Hepatocyte (in vitro differentiated cells): ENCODE measurements around the gene IL5. TPM values are rescaled to one million over a fixed set of nuclear protein-coding genes. Genes with fewer than 3 reads are reported as not detected.
"Not testable (repeated sequence)": the region's sequence is repeated elsewhere in the genome, so short reads cannot be mapped to it uniquely, and the experiment has no call there.

Experiments
- DNase-seq: peaks from one replicate; pipeline ENCODE4 v3.0.0-alpha.2; 2016; ENCODE audit warnings: low spot score
- H2AFZ ChIP-seq: fragments of 200-600 bp; sonication (generic); 2 replicates; pipeline ENCODE4 v1.6.0; 2016; ENCODE audit warnings: antibody characterized with exemption, mild to moderate bottlenecking
- H3K27ac ChIP-seq: fragments of 200-600 bp; sonication (generic); 2 replicates; pipeline ENCODE4 v1.5.1; 2016; ENCODE audit warnings: mild to moderate bottlenecking
- H3K27me3 ChIP-seq: fragments of 200-600 bp; sonication (generic); 2 replicates; pipeline ENCODE4 v1.6.1; 2016
- H3K36me3 ChIP-seq: fragments of 200-600 bp; sonication (generic); replicated peaks from 2 replicates; pipeline ENCODE4 v1.5.1; 2016; ENCODE audit warnings: low read depth; ENCODE audit not compliant: insufficient read depth
- H3K4me1 ChIP-seq: fragments of 200-600 bp; sonication (generic); 2 replicates; pipeline ENCODE4 v1.5.1; 2016; ENCODE audit warnings: mild to moderate bottlenecking, moderate library complexity; ENCODE audit not compliant: insufficient read depth
- H3K4me2 ChIP-seq: fragments of 200-600 bp; sonication (generic); 2 replicates; pipeline ENCODE4 v1.6.0; 2016
- H3K4me3 ChIP-seq: fragments of 200-600 bp; sonication (generic); 2 replicates; pipeline ENCODE4 v1.5.1; 2016; ENCODE audit warnings: mild to moderate bottlenecking
- H3K79me2 ChIP-seq: fragments of 200-600 bp; sonication (generic); 2 replicates; pipeline ENCODE4 v1.6.0; 2017; ENCODE audit warnings: mild to moderate bottlenecking
- H3K9me2 ChIP-seq: fragments of 200-600 bp; sonication (generic); replicated peaks from 2 replicates; pipeline ENCODE4 v1.6.0; 2017; ENCODE audit warnings: mild to moderate bottlenecking; ENCODE audit not compliant: insufficient read depth
- H3K9me3 ChIP-seq: fragments of 200-600 bp; sonication (generic); 2 replicates; pipeline ENCODE4 v1.5.1; 2016; ENCODE audit warnings: low read depth, mild to moderate bottlenecking
- H4K20me1 ChIP-seq: fragments of 200-600 bp; sonication (generic); 2 replicates; pipeline ENCODE4 v1.6.0; 2016; ENCODE audit warnings: mild to moderate bottlenecking; ENCODE audit not compliant: insufficient read depth, poor library complexity, severe bottlenecking
- CTCF ChIP-seq: fragments of 200-600 bp; sonication (generic); IDR thresholded peaks from 2 replicates; pipeline ENCODE4 v1.5.1; 2016; ENCODE audit warnings: antibody characterized with exemption, mild to moderate bottlenecking; ENCODE audit not compliant: poor library complexity
- EZH2 ChIP-seq: fragments of 200-600 bp; sonication (generic); IDR thresholded peaks from 2 replicates; pipeline ENCODE4 v1.6.1; 2016; ENCODE audit warnings: antibody characterized with exemption, mild to moderate bottlenecking, borderline replicate concordance
- EZH2phosphoT487 ChIP-seq: fragments of 200-600 bp; sonication (generic); IDR thresholded peaks from one replicate; pipeline ENCODE4 v1.6.1; 2018; ENCODE audit warnings: antibody characterized with exemption, mild to moderate bottlenecking, low read depth, moderate library complexity; ENCODE audit not compliant: unreplicated experiment, severe bottlenecking
- WGBS: methylation state at CpG from one replicate; pipeline ENCODE4 v1.1.6; 2016; ENCODE audit warnings: low lambda C conversion rate; ENCODE audit errors: missing lambda C conversion rate; 5-methylcytosine and 5-hydroxymethylcytosine counted together
- polyA plus RNA-seq: library from polyadenylated mRNA; unstranded; fragments of >200 nt; fragmentation: Nextera tagmentation; extraction: Ambion mirVana; gene quantifications from 2 replicates; pipeline ENCODE4 v1.2.1, GENCODE V29; 2016
- total RNA-seq: library from RNA; depleted of rRNA; stranded (reverse); fragments of >200 nt; gene quantifications from 2 replicates; pipeline ENCODE4 v1.2.3, GENCODE V29; 2014

Gene IL5
- total and polyA plus RNA-seq, 2 experiments from 2014 or later: not detected

GRCh38 chr5:132549576-132549975, 6.3 kb upstream of the IL5 start:
- TF ChIP-seq CTCF (no peak), EZH2 (no peak), EZH2phosphoT487 (no peak)
- Histone ChIP-seq H3K4me3 (no peak overlapping the region), H3K27ac (no peak overlapping the region), H3K27me3 (no peaks in the 10 kb centered on the region), H4K20me1 (no peaks in the 10 kb centered on the region), H3K36me3 (no peaks in the 10 kb centered on the region), H2AFZ (no peak overlapping the region), H3K4me1 (no peaks in the 10 kb centered on the region), H3K79me2 (no peaks in the 10 kb centered on the region), H3K9me2 (no peaks in the 10 kb centered on the region), H3K4me2 (no peak overlapping the region), H3K9me3 (no peaks in the 10 kb centered on the region)
- 78% methylated on average over 2 of the region's 2 CpGs for WGBS
- DNase-seq: no peak

- H3K9me2 ChIP-seq, H2AFZ ChIP-seq, H3K79me2 ChIP-seq, H3K4me1 ChIP-seq, DNase-seq, H3K4me2 ChIP-seq, H4K20me1 ChIP-seq, H3K27me3 ChIP-seq, H3K36me3 ChIP-seq, H3K9me3 ChIP-seq, H3K4me3 ChIP-seq, H3K27ac ChIP-seq: not testable (repeated sequence)
- WGBS: 99% methylated on average over 7 of the region's 7 CpGs
These were observed 5.5 kb upstream of the IL5 start for GRCh38 chr5:132548834-132549233.

- H3K4me3 ChIP-seq: no peak overlapping the region
- DNase-seq: no peak
- H3K79me2 ChIP-seq: no peaks in the 10 kb centered on the region
- no peaks in the 10 kb centered on the region for H3K27me3 ChIP-seq
- H2AFZ ChIP-seq: no peak overlapping the region
- no peaks in the 10 kb centered on the region for H4K20me1 ChIP-seq
- no peaks in the 10 kb centered on the region for H3K9me3 ChIP-seq
- no peak overlapping the region for H3K4me2 ChIP-seq
- no peaks in the 10 kb centered on the region for H3K4me1 ChIP-seq
- no peak overlapping the region for H3K27ac ChIP-seq
- 80% methylated on average over 2 of the region's 2 CpGs for WGBS
- TF ChIP-seq EZH2phosphoT487: no peak
- TF ChIP-seq EZH2: no peak
- H3K36me3 ChIP-seq: no peaks in the 10 kb centered on the region
- H3K9me2 ChIP-seq: no peaks in the 10 kb centered on the region
These were observed 3.9 kb upstream of the IL5 start for GRCh38 chr5:132547269-132547668.

- no peaks in the 10 kb centered on the region for H3K9me3 ChIP-seq
- no peaks in the 10 kb centered on the region for H3K79me2 ChIP-seq
- no peak for TF ChIP-seq EZH2phosphoT487
- TF ChIP-seq EZH2: no peak
- TF ChIP-seq CTCF: no peak
- 96% methylated on average over 2 of the region's 2 CpGs for WGBS
- no peak overlapping the region for H3K4me2 ChIP-seq
- no peaks in the 10 kb centered on the region for H3K36me3 ChIP-seq
- H3K27ac ChIP-seq: no peak overlapping the region
- no peaks in the 10 kb centered on the region for H3K9me2 ChIP-seq
- no peaks in the 10 kb centered on the region for H4K20me1 ChIP-seq
- no peaks in the 10 kb centered on the region for H3K4me1 ChIP-seq
- no peaks in the 10 kb centered on the region for H3K27me3 ChIP-seq
- H3K4me3 ChIP-seq: no peak overlapping the region
- no peak for DNase-seq
- no peak overlapping the region for H2AFZ ChIP-seq
These were observed 2.8 kb upstream of the IL5 start for GRCh38 chr5:132546108-132546507.
